Activated CD8-positive, alpha-beta memory T cell treated with anti-CD3 and anti-CD28 coated beads, Interleukin-2, amount 50 U/mL, for 4 hours (primary cell): ENCODE results near the gene VANGL2.

Experiments
- DNase-seq: peaks from one replicate; pipeline ENCODE4 v3.0.0-alpha.2; 2020

Gene VANGL2

GRCh38 chr1:160406131-160406968, 6.0 kb downstream of the VANGL2 start:
- DNase-seq = no peak

DNA sequence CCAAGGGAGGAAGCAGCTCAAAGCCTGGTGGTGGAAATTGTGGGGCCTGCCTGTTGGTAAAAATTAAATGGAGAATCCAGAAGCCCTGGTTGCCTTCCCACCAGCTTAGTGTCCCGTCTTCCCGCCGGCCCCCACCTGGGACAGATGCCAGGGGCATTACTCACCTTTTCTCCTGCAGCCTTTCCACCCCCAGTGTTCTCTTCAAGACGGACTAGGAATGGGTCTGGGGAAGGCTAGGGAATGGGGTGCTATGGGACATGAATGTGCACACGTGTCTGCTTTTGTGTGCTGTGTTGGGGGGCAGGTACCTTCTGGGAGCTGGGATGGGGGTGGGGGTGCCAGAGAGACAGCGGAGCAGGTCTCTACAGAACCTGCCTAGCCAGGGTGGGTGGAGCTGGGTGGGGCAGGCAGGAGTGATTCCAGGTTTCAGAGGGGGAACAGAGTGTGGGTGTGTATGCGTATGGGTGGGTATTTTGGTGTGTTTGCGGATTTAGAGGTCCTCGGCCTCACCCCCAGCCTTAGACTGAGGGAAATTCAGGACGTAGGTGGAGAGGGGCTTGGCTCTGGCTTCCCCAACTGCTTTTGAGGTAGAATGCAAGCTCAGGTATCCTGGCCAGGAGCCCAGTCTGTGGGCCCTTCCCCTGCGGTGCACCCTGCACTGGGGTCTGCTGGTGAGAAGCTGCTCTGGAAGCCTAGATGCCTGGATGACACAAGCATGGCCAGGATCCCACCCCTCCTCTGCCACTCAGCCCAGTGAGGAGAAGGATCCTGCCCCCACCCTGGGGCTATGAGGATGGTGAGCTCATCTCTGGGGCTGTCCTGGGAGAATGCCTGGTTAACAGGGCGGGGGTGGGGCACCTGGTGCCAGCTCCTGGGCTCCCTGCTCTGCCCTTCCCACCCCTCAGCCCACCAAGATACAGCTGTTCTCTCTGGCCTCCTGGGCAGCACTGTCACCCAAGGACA, 7.8 kb downstream of the VANGL2 start:
- DNase-seq = no peak

GRCh38 chr1:160408864-160409263, 8.5 kb downstream of the VANGL2 start:
- DNase-seq = no peak

DNA sequence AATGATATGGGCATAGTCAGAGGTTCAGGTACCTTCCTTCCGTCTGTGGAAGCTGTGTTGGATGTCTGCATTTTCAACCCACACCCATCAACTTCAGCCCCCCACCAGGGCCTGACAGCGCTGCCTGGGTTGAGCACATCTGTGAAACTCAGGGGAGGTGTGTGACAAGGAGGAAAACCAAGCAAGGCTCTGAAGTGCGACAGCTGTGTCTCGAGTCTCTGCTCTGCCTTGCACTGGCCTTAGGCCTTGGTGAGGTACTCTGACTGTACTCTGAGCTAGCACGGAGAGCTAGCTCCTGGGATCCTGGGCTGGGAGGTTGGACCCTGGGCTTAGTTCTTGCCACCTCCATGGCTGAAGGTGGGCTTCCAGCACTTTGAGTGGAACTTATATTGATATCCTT, 9.1 kb downstream of the VANGL2 start:
- DNase-seq = no peak

DNA sequence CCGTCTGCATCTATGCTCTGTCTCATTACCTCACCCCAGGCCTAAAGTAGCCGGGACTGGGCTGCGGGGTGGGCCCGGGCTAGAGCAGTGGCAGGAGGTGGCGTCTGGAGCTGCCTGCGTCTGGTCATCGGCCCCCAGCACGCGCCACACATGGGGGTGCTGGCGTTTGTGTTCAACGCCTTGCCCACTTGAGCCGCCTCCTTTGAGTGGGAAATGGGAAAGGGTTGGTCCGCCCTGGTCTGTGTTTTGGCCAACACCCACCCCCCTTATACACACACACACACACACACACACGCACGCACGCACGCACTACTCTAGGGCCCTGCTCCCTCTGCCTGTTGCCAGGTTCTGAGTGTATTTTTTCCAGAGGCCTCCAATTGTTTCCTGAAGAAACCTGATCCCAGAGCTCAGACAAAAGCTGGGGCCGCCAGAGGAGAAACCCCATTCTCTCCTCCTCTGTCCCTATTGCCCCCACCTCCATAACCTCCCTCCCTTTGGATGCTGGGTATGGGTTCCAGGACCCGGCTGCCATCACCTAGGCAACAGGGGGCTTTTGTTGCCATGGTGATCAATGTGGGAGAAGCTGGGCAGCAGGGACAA, 10.1 kb downstream of the VANGL2 start:
- no peak for DNase-seq

- DNase-seq = no peak
Observed at GRCh38 chr1:160411271-160412027, 11.1 kb downstream of the VANGL2 start.

DNA sequence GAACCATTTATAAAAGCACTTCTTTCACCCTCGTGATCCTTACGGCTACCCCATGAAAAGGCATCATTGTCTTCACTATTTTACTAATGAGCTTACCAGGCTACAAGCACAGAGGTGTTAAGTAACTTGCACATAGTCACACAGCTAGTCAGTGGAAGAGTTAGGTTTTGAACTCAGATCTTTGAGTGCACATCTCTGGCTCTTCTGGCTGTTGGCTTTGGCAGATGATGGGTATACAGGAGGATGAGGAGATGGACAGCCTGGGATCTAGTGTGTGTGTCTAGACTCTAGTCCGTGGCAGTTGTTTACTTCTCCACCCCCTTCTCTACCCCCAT, 11.6 kb downstream of the VANGL2 start:
- no peak for DNase-seq

DNA sequence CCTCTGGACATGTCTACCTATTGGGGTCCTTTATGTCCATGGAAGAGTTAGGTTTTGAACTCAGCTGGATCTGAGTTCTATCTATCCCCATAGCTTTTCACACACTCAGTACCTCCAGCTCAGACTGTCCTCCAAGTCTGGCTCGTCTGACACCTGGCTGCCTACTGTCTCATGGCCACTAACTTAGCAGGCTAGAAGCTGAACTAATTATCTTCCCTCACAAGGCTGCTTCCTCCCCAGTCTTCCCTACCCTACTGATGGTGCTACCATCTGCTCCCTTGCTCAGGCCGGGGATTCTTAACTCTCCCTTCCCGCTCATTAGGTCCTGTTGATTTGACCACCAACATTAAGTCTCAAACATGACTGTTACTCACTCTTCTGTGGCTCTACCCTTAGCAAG, 13.4 kb downstream of the VANGL2 start:
- no peak for DNase-seq

- no peak for DNase-seq
Observed at GRCh38 chr1:160414881-160415280, 14.5 kb downstream of the VANGL2 start.

DNA sequence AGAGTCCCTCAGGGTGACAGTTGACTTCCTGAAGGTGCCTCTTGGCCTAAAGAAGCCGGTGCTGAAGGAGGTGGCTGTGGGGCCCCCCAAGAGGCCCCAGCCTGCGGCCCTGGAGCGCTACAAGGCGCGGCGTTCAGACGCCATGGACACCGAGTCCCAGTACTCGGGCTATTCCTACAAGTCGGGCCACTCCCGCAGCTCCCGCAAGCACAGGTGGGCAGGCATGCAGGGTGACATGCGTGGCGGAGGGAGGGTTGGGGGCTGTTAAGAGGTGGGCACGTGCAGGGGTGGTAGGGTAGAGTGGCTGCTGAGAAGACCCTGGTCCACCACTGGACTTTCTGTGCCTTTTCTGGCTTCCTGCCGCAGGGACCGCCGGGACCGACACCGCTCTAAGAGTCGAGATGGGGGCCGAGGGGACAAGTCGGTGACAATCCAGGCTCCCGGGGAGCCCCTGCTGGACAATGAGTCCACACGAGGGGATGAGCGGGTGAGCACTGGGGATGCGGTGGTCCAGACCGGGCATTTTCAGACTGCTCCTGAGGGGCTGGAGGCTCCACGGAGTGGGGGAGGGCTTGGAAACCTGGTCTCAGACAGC, 15.4 kb downstream of the VANGL2 start:
- no peak for DNase-seq

DNA sequence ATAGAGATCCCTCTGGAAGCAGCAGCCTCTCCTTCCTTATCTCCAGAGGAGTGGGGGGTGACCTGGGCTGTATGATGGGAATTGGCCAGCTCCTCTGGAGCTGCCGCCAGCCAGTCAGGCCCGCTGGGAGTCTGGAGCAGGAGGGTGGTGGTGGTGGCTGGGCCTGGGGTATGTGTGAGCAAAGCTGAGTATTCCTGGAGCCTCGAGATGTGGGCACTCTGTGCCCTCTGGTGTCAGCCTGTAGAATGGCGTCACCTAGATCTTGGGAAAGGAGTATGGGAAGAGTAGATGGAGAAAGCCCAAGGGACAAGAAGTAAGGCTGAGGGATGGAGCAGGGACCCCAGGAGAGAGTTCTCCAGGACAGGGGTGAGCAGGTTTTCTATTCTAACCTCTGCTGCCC, 16.0 kb downstream of the VANGL2 start:
- DNase-seq = no peak

- DNase-seq = no peak
Observed at GRCh38 chr1:160418483-160418882, 18.1 kb downstream of the VANGL2 start.

- no peak for DNase-seq
Observed at GRCh38 chr1:160419150-160419837, 18.9 kb downstream of the VANGL2 start.

GRCh38 chr1:160419838-160420169, 19.4 kb downstream of the VANGL2 start:
- no peak for DNase-seq

- DNase-seq = no peak
Observed at GRCh38 chr1:160420881-160421842, 20.8 kb downstream of the VANGL2 start.

GRCh38 chr1:160421881-160422280, 21.5 kb downstream of the VANGL2 start:
- no peak for DNase-seq

- DNase-seq = no peak
Observed at GRCh38 chr1:160423966-160424365, 23.6 kb downstream of the VANGL2 start.

GRCh38 chr1:160425847-160426246, 25.5 kb downstream of the VANGL2 start:
- DNase-seq = no peak

DNA sequence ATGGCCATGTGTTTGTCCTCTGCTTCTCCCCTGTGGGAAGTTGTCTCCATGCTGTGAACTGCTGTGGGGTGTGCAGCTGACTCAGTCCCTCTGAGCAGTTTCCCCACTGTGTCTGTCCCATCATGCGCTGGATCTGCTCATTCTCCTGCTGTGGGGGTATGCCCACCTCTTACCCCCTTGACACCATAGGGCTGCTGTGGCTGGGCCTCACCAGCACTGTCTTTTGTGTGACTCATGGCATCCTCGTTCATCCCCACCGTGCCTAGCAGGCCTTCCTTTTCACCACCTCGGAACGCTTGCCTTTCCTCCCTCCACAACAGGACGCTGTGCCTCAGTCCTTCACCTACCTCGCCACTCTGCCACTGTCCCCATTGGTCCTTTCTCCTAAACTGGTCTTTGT, 27.3 kb downstream of the VANGL2 start:
- DNase-seq = peak; percentile 32

DNA sequence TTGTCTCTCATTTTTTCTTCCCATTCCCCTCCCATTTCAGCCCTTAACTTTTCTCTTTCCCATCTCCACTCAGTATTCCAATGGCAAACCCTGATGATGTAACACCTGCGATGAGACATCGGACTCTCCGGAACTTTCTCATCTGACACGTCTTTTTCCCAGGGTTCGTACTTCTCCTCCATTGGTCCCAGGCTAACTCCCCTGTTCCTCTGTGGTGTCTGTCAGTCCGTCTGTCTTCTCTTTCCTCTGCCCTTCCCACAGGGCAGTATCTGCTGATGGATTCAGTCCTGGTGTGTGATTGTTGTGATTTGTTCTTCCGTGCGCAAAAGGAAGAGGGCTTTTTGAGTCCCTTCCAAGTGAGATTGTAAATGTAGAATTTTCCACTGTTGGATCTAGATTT, 27.7 kb downstream of the VANGL2 start:
- no peak for DNase-seq

GRCh38 chr1:160428655-160429054, 28.3 kb downstream of the VANGL2 start:
- DNase-seq = peak; percentile 42
